ENCODE measurements around the gene CCDC110.

DNA sequence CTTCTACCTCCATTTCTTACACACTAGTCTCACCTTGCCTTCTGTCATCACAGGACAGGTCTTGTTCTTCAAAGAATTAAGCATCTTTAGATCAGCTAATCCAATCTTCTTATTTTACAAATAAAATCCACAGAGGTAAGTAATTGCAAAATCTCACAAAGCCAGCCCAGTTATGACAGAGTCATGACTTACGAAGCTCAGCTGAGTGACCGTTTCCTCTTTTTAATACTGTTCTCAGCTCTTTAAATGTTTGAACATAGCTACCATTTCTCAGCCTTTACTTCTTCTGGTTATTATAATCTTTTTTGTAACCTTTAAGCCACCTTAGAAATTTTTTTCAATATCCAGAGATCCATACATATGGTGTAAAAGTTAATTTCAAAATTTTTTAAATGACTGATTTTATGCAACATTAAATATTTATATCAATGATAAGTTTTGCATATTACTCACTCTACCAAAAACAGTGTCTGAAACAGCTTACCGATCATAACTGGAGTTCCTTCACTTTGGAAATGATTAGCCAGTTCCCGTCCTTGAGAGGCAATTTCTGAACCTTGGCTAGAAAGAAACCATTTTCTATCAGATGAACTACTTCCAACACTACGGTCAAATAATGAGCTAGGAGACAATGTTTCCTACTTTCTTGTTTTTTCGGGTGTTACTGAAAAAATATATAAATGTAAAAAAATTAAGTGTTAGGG, 66.1 kb downstream of the CCDC110 start:
- no peak for TF ChIP-seq NFE2L2 (IDR thresholded peaks at IDR 0.05; ENCODE audit: low read depth, low read length)
- no peak for TF ChIP-seq MAZ (IDR thresholded peaks at IDR 0.05; ENCODE audit: borderline replicate concordance, low read depth, low read length)
- TF ChIP-seq POLR2A (IDR thresholded peaks at IDR 0.05; ENCODE audit: low read depth, low read length) = no peak
